OCI-LY3 (cell line): ENCODE data around the gene STX1B.

Source experiments
- EZH2phosphoT487 ChIP-seq: fragments of 200-600 bp; shearing (Covaris generic); IDR thresholded peaks from 2 replicates; pipeline ENCODE4 v1.6.1; 2018; ENCODE audit warnings: antibody characterized with exemption, mixed run types, low read depth
- TF ChIP-seq, protein P1 (sequence below): fragments of 200-600, 300-600 bp; sonication (generic); IDR thresholded peaks from 2 replicates; pipeline ENCODE4 v1.5.1; 2014; ENCODE audit warnings: antibody characterized with exemption, low read length, low read depth

DNA sequence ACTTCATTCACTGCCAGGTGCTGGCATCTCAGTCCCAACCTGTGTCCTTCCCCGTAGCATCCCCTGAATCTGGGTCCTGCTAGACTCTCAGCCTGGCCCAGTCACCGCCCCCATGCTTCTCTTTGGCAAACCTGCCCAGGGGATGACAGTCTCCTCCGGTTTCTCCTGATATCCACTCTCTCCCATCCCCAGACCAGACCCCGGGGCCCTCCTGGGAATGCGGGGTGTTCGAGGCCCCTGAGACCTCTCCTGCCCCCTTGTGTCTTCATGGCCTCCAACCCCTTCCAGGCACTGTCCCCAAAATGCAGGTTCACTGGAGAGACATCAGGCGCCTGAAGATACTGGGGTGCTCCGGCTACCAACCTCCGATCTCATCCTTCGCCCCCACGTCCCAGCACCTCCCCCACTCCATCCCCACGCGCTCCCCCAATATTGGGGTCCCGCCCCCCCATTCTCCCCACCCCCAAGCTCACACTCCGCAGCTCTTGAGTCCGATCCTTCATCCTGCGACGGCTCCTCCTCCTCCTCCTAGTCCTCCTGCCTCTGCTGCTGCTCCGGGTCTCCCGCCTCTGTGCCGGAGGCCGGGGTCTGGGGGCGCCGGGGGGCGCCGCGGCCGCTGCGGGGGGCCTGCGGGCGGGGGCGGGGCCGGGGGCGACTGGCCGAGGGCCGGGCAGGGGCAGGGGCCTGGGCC lies 399 bp downstream of the STX1B start:
- TF ChIP-seq, protein P1, sequence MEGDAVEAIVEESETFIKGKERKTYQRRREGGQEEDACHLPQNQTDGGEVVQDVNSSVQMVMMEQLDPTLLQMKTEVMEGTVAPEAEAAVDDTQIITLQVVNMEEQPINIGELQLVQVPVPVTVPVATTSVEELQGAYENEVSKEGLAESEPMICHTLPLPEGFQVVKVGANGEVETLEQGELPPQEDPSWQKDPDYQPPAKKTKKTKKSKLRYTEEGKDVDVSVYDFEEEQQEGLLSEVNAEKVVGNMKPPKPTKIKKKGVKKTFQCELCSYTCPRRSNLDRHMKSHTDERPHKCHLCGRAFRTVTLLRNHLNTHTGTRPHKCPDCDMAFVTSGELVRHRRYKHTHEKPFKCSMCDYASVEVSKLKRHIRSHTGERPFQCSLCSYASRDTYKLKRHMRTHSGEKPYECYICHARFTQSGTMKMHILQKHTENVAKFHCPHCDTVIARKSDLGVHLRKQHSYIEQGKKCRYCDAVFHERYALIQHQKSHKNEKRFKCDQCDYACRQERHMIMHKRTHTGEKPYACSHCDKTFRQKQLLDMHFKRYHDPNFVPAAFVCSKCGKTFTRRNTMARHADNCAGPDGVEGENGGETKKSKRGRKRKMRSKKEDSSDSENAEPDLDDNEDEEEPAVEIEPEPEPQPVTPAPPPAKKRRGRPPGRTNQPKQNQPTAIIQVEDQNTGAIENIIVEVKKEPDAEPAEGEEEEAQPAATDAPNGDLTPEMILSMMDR: no peak
- TF ChIP-seq EZH2phosphoT487: no peak
